A549 (cell line): ENCODE results near the gene RASGRF1.

Source experiments
- CHD2 ChIP-seq: fragments of 150-350 bp; IDR thresholded peaks from 2 replicates; pipeline ENCODE4 v1.6.1; 2014; ENCODE audit warnings: low read length; ENCODE audit not compliant: partially characterized antibody
- EP300 ChIP-seq, 2 experiments: fragments of >200 bp; sonication (Bioruptor Twin); formaldehyde crosslinking; IDR thresholded peaks; 2 replicates in 1 of 2; 3 replicates in 1 of 2; pipeline ENCODE4 v1.6.1; 2016 to 2017
- HDAC2 ChIP-seq: fragments of 200-600 bp; sonication (generic); IDR thresholded peaks from 2 replicates; pipeline ENCODE4 v1.6.1; 2016
- POLR2A ChIP-seq: IDR thresholded peaks from 2 replicates; pipeline ENCODE4 v1.6.1; 2012; ENCODE audit warnings: mild to moderate bottlenecking, low read length
- TF ChIP-seq, protein P1 (sequence below): fragments of >200 bp; sonication (Bioruptor Twin); formaldehyde crosslinking; IDR thresholded peaks from 3 replicates; pipeline ENCODE4 v1.5.1; 2016
- TF ChIP-seq, protein P2 (sequence below): fragments of 450-650 bp; IDR thresholded peaks from 2 replicates; pipeline ENCODE4 v1.6.1; 2014; ENCODE audit warnings: antibody characterized with exemption
- TF ChIP-seq, protein P3 (sequence below): fragments of >200 bp; sonication (Bioruptor Twin); formaldehyde crosslinking; IDR thresholded peaks from 2 replicates; pipeline ENCODE4 v1.6.1; 2016

DNA sequence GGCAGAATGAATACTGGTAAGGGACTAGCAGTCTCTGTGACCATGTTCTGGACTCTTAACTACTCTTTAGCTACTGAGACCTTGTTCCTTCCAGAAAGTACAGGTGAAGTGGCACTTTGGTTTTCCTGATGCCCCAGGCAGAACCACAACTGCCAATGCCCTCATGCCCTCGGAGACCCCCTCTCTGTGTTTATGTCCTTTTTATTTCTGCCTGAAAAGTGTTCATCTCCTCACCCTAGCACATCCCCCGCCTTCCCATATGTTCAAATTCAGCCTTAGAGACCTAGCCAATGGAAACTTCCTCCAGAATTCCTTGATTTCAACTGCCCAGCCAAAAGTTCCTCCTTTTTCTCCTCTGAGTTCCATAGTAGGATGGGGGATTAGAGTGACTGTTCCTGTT lies 23.3 kb upstream of the RASGRF1 start:
- TF ChIP-seq, protein P1, sequence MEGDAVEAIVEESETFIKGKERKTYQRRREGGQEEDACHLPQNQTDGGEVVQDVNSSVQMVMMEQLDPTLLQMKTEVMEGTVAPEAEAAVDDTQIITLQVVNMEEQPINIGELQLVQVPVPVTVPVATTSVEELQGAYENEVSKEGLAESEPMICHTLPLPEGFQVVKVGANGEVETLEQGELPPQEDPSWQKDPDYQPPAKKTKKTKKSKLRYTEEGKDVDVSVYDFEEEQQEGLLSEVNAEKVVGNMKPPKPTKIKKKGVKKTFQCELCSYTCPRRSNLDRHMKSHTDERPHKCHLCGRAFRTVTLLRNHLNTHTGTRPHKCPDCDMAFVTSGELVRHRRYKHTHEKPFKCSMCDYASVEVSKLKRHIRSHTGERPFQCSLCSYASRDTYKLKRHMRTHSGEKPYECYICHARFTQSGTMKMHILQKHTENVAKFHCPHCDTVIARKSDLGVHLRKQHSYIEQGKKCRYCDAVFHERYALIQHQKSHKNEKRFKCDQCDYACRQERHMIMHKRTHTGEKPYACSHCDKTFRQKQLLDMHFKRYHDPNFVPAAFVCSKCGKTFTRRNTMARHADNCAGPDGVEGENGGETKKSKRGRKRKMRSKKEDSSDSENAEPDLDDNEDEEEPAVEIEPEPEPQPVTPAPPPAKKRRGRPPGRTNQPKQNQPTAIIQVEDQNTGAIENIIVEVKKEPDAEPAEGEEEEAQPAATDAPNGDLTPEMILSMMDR = no peak
- TF ChIP-seq, protein P2, sequence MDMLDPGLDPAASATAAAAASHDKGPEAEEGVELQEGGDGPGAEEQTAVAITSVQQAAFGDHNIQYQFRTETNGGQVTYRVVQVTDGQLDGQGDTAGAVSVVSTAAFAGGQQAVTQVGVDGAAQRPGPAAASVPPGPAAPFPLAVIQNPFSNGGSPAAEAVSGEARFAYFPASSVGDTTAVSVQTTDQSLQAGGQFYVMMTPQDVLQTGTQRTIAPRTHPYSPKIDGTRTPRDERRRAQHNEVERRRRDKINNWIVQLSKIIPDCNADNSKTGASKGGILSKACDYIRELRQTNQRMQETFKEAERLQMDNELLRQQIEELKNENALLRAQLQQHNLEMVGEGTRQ = no peak
- TF ChIP-seq EP300 (IDR thresholded peaks at IDR 0.05) (no peak), HDAC2 (no peak), CHD2 (no peak), POLR2A (no peak)
- TF ChIP-seq, protein P3, sequence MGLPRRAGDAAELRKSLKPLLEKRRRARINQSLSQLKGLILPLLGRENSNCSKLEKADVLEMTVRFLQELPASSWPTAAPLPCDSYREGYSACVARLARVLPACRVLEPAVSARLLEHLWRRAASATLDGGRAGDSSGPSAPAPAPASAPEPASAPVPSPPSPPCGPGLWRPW = no peak
